Urinary bladder (tissue), 4 donors: Measurements from ENCODE around the gene ANTXR1. TPM values are rescaled to one million over a fixed set of nuclear protein-coding genes. Genes with fewer than 3 reads are reported as not detected.
"Not testable (repeated sequence)": the region's sequence is repeated elsewhere in the genome, so short reads cannot be mapped to it uniquely, and the experiment has no call there.

Source experiments
- DNase-seq: peaks from one replicate; pipeline ENCODE4 v3.0.0-alpha.2; 2015; ENCODE audit errors: extremely low spot score
- H3K27ac ChIP-seq: one replicate; pipeline ENCODE4 v1.5.1; 2013; ENCODE audit warnings: low read depth, mild to moderate bottlenecking, moderate library complexity
- H3K36me3 ChIP-seq: one replicate; pipeline ENCODE4 v1.6.1; 2013; ENCODE audit warnings: mild to moderate bottlenecking, moderate library complexity; ENCODE audit not compliant: insufficient read depth
- H3K4me1 ChIP-seq: one replicate; pipeline ENCODE4 v1.6.1; 2013; ENCODE audit warnings: mild to moderate bottlenecking, moderate library complexity; ENCODE audit not compliant: insufficient read depth
- H3K4me3 ChIP-seq: one replicate; pipeline ENCODE4 v1.5.1; 2013; ENCODE audit warnings: low read depth, low read length
- WGBS: extraction: QIAGEN DNeasy Blood & Tissue Kit; methylation state at CpG from one replicate; pipeline ENCODE4 v1.1.7; 2013; 5-methylcytosine and 5-hydroxymethylcytosine counted together
- polyA plus RNA-seq: library from polyadenylated mRNA; stranded (reverse); fragments of 200-250 nt; gene quantifications from one replicate; pipeline ENCODE4 v1.2.3, GENCODE V29; 2013
- total RNA-seq: library from RNA; depleted of rRNA; stranded (reverse); fragments of >200 nt; gene quantifications from one replicate; pipeline ENCODE4 v1.2.3, GENCODE V29; 2014
- donor health status: healthy with polysubstance abuse.
- donor health status: healthy.

The ANTXR1 gene
- total and polyA plus RNA-seq, 2 donors, result 53.0 to 138 TPM

- not testable (repeated sequence) for DNase-seq, H3K4me1 ChIP-seq, H3K36me3 ChIP-seq, H3K27ac ChIP-seq, H3K4me3 ChIP-seq
- WGBS, result 84% methylated on average over 12 of the region's 12 CpGs
These were observed 247.1 kb downstream of the ANTXR1 start for GRCh38 chr2:69259994-69260591.

- no peak for DNase-seq
- H3K36me3 ChIP-seq, result no peaks in the 10 kb centered on the region
- H3K4me3 ChIP-seq, result no peak overlapping the region
- H3K4me1 ChIP-seq, result no peaks in the 10 kb centered on the region
- H3K27ac ChIP-seq, result no peak overlapping the region
These were observed 247.7 kb downstream of the ANTXR1 start for GRCh38 chr2:69260666-69261065.

GRCh38 chr2:69269330-69269729 is 256.4 kb downstream of the ANTXR1 start:
- DNase-seq, result no peak
- Histone ChIP-seq H3K4me1 (no peaks in the 10 kb centered on the region), H3K27ac (no peak overlapping the region), H3K36me3 (no peaks in the 10 kb centered on the region), H3K4me3 (no peak overlapping the region)
- WGBS, result 90% methylated on average over 4 of the region's 4 CpGs

- no peaks in the 10 kb centered on the region for H3K4me1 ChIP-seq
- 20% methylated on average over 3 of the region's 3 CpGs for WGBS
- no peaks in the 10 kb centered on the region for H3K36me3 ChIP-seq
- H3K4me3 ChIP-seq, result no peak overlapping the region
- H3K27ac ChIP-seq, result no peak overlapping the region
- no peak for DNase-seq
These were observed 258.9 kb downstream of the ANTXR1 start for GRCh38 chr2:69271831-69272257.

- no peaks in the 10 kb centered on the region for H3K4me1 ChIP-seq
- no peaks in the 10 kb centered on the region for H3K36me3 ChIP-seq
- no peak overlapping the region for H3K27ac ChIP-seq
- 79% methylated on average over 9 of the region's 9 CpGs for WGBS
- no peak for DNase-seq
- no peak overlapping the region for H3K4me3 ChIP-seq
These were observed 260.0 kb downstream of the ANTXR1 start for GRCh38 chr2:69272803-69273471.

GRCh38 chr2:69275490-69275889 is 262.5 kb downstream of the ANTXR1 start:
- Histone ChIP-seq H3K4me3 (no peak overlapping the region), H3K4me1 (no peaks in the 10 kb centered on the region), H3K36me3 (no peaks in the 10 kb centered on the region), H3K27ac (no peak overlapping the region)
- DNase-seq, result no peak
- 98% methylated on average over 1 of the region's 1 CpG for WGBS

- no peaks in the 10 kb centered on the region for H3K4me1 ChIP-seq
- no peak for DNase-seq
- 43% methylated on average over 5 of the region's 5 CpGs for WGBS
- H3K27ac ChIP-seq, result no peak overlapping the region
- no peak overlapping the region for H3K4me3 ChIP-seq
- no peaks in the 10 kb centered on the region for H3K36me3 ChIP-seq
These were observed 265.4 kb downstream of the ANTXR1 start for GRCh38 chr2:69278366-69278765.

GRCh38 chr2:69279211-69279610 is 266.2 kb downstream of the ANTXR1 start:
- WGBS, result 95% methylated on average over 2 of the region's 2 CpGs
- Histone ChIP-seq H3K4me3 (no peak overlapping the region), H3K36me3 (no peaks in the 10 kb centered on the region), H3K27ac (no peak overlapping the region), H3K4me1 (no peaks in the 10 kb centered on the region)
- no peak for DNase-seq

GRCh38 chr2:69279931-69280681 is 267.1 kb downstream of the ANTXR1 start:
- 76% methylated on average over 9 of the region's 9 CpGs for WGBS
- Histone ChIP-seq H3K4me3 (no peak overlapping the region), H3K36me3 (no peaks in the 10 kb centered on the region), H3K27ac (no peak overlapping the region), H3K4me1 (no peaks in the 10 kb centered on the region)
- no peak for DNase-seq

GRCh38 chr2:69280796-69281412 is 267.9 kb downstream of the ANTXR1 start:
- no peak for DNase-seq
- Histone ChIP-seq H3K4me3 (no peak overlapping the region), H3K4me1 (no peaks in the 10 kb centered on the region), H3K36me3 (no peaks in the 10 kb centered on the region), H3K27ac (no peak overlapping the region)
- 98% methylated on average over 4 of the region's 4 CpGs for WGBS

GRCh38 chr2:69285379-69285894 is 272.5 kb downstream of the ANTXR1 start:
- H3K27ac ChIP-seq, result no peak overlapping the region
- H3K4me3 ChIP-seq, result no peak overlapping the region
- 26% methylated on average over 3 of the region's 3 CpGs for WGBS
- H3K36me3 ChIP-seq, result no peaks in the 10 kb centered on the region
- no peaks in the 10 kb centered on the region for H3K4me1 ChIP-seq
- no peak for DNase-seq

- Histone ChIP-seq H3K4me3 (no peak overlapping the region), H3K27ac (no peak overlapping the region), H3K4me1 (no peaks in the 10 kb centered on the region), H3K36me3 (no peaks in the 10 kb centered on the region)
- WGBS, result 81% methylated on average over 5 of the region's 5 CpGs
- DNase-seq, result no peak
These were observed 274.6 kb downstream of the ANTXR1 start for GRCh38 chr2:69287544-69287943.

- H3K4me3 ChIP-seq, result no peak overlapping the region
- no peaks in the 10 kb centered on the region for H3K4me1 ChIP-seq
- no peaks in the 10 kb centered on the region for H3K36me3 ChIP-seq
- DNase-seq, result no peak
- WGBS, result 94% methylated on average over 1 of the region's 1 CpG
- no peak overlapping the region for H3K27ac ChIP-seq
These were observed 275.4 kb downstream of the ANTXR1 start for GRCh38 chr2:69288429-69288828.
